ENCODE measurements around the gene ASB8. TPM values are rescaled to one million over a fixed set of nuclear protein-coding genes. Genes with fewer than 3 reads are reported as not detected.

The ASB8 gene
- polyA plus RNA-seq, 3 donors: 23.8 to 50.0 (median 38.4) TPM

DNA sequence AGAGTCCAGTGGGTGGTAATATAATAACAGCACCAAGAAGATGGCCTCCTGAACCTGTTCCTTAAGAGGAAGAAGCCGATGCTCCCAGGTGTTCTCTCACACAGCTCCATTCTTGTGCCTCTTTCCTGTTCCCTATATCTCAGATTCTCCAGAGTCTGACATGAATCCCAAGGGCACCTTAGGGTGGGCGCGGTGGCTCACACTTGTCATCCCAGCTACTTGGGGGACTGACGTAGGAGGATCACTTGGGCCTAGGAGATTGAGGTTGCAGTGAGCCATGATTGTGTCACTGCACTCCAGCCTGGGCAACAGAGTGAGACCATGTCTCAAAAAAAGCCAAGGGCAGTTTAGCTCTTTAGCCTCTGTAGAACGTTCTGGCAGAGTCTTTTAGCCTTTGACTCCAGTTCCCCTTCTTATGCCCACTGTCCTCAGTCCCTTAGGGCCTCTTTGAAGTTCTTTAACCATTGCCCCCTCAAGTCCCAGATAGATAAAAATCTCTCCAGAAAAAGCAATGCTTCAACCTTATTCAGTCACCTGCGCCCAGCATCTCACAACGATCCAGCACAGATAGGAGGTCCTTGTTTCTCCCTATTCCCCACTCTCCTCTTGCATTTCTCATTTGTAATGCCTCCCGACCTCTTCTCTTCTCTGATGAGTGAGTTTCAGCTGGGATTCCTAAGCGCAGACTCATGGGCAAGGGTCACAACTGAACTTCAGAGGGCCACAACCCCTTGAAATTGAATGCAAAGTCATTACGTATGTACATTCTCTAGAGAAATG, 30.8 kb upstream of the ASB8 start:
- 95% methylated on average over 6 of the region's 10 CpGs for WGBS (ENCODE audit: insufficient coverage)
- Histone ChIP-seq H2AFZ (ENCODE audit: insufficient read depth, low read depth, low read length, poor library complexity, severe bottlenecking) (no peak overlapping the region), H3K27ac (ENCODE audit: low read depth in 1 of 2, low read length in 2 of 2) (no peak overlapping the region), H3K27me3 (ENCODE audit: control insufficient read depth in 2 of 2, insufficient read depth in 2 of 2, low read length in 2 of 2) (peaks cover 23 to 32% of the 10 kb centered on the region in 2 donors), H3K9ac (ENCODE audit: insufficient read depth, low read length, poor library complexity, severe bottlenecking) (no peak overlapping the region), H3K4me2 (replicated peaks; ENCODE audit: extremely low read depth, low read length, poor library complexity, severe bottlenecking) (no peak overlapping the region), H3K9me3 (replicated peaks in 1 of 2; ENCODE audit: control insufficient read depth in 1 of 2, insufficient read depth in 1 of 2, low read length in 2 of 2) (peaks cover 0 to 4% of the 10 kb centered on the region in 2 donors), H3K4me3 (replicated peaks in 1 of 3; ENCODE audit: low read depth in 2 of 3, low read length in 3 of 3) (no peak overlapping the region), H4K20me1 (ENCODE audit: insufficient read depth, low read length) (no peaks in the 10 kb centered on the region), H3K4me1 (ENCODE audit: control insufficient read depth in 1 of 2, insufficient read depth in 2 of 2, low read length in 2 of 2) (peaks cover 9 to 13% of the 10 kb centered on the region in 2 donors), H3K36me3 (replicated peaks in 1 of 2; ENCODE audit: control insufficient read depth in 1 of 2, insufficient read depth in 2 of 2, low read length in 2 of 2) (no peaks in the 10 kb centered on the region), H3K79me2 (ENCODE audit: insufficient read depth, low read length) (no peaks in the 10 kb centered on the region)
- peaks cover 37 to 47% (median 43%) of the 10 kb centered on the region in 3 donors for H3K27me3 Mint-ChIP-seq (ENCODE audit: low read depth in 3 of 3)
- H3K9me3 Mint-ChIP-seq: peaks cover 0 to 11% (median 3%) of the 10 kb centered on the region in 7 donors
- TF ChIP-seq, protein P1, sequence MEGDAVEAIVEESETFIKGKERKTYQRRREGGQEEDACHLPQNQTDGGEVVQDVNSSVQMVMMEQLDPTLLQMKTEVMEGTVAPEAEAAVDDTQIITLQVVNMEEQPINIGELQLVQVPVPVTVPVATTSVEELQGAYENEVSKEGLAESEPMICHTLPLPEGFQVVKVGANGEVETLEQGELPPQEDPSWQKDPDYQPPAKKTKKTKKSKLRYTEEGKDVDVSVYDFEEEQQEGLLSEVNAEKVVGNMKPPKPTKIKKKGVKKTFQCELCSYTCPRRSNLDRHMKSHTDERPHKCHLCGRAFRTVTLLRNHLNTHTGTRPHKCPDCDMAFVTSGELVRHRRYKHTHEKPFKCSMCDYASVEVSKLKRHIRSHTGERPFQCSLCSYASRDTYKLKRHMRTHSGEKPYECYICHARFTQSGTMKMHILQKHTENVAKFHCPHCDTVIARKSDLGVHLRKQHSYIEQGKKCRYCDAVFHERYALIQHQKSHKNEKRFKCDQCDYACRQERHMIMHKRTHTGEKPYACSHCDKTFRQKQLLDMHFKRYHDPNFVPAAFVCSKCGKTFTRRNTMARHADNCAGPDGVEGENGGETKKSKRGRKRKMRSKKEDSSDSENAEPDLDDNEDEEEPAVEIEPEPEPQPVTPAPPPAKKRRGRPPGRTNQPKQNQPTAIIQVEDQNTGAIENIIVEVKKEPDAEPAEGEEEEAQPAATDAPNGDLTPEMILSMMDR (IDR thresholded peaks at IDR 0.05): no peak
- intact Hi-C loops (cut with micrococcal nuclease): no loop called here
- peak overlapping the region in 1 of 7 donors; percentile 61 for H3K27ac Mint-ChIP-seq
- peaks cover 2 to 6% of the 10 kb centered on the region in 2 donors for H3K36me3 Mint-ChIP-seq
- no peak overlapping the region for H3K4me3 Mint-ChIP-seq
- no peak for DNase-seq
- H3K4me1 Mint-ChIP-seq: peaks cover 9% of the 10 kb centered on the region

DNA sequence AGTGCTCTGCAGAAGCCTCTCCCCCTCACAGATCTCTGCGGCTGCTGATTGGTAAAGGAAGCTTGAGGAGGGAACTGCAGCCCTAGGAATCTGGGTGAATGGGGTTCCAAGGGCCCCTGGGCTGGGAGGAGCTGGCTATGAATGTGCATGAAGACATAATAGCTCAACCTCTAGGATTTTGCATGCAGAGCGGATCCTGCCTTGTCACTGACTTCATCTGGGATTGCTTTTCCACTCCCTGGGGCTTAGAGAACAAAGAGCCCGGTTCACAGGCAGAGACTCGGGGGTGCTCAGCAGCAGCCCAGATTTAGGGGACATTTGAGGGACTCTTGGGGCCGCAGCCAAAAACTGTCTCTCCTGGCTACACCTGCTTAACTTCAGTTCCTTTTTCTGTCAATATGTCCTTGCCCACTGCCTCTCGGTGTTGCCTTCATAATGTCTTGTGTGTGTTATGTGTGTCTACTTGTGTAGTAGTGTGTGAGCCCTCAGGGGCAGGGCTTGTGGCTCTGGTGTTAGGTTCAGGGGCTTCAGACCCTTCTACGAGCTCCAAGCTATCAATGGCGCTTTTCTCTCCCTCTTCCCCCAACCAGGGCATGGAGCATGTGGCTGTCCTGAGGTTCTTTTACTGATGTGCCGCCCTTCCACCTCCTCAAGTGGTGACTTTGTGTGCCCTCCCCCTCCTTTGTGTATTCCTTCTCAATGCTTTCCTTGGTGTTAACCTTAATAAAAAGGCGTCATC, 28.0 kb upstream of the ASB8 start:
- H3K9ac ChIP-seq (ENCODE audit: insufficient read depth, low read length, poor library complexity, severe bottlenecking): no peak overlapping the region
- Mint-ChIP-seq H3K27ac (no peak overlapping the region), H3K36me3 (peaks cover 2 to 6% of the 10 kb centered on the region in 2 donors), H3K4me3 (peak overlapping the region; percentile 43 to 97), H3K4me1 (peaks cover 18% of the 10 kb centered on the region), H3K27me3 (ENCODE audit: low read depth in 3 of 3) (peaks cover 55 to 70% (median 62%) of the 10 kb centered on the region in 3 donors), H3K9me3 (peaks cover 0 to 11% (median 4%) of the 10 kb centered on the region in 7 donors)
- TF ChIP-seq, protein P1 (IDR thresholded peaks at IDR 0.05): no peak
- no peaks in the 10 kb centered on the region for H3K79me2 ChIP-seq (ENCODE audit: insufficient read depth, low read length)
- no peak overlapping the region for H3K27ac ChIP-seq (ENCODE audit: low read depth in 1 of 2, low read length in 2 of 2)
- peaks cover 17 to 22% of the 10 kb centered on the region in 2 donors for H3K4me1 ChIP-seq (ENCODE audit: control insufficient read depth in 1 of 2, insufficient read depth in 2 of 2, low read length in 2 of 2)
- intact Hi-C loops (cut with micrococcal nuclease): no loop called here
- no peak overlapping the region for H2AFZ ChIP-seq (ENCODE audit: insufficient read depth, low read depth, low read length, poor library complexity, severe bottlenecking)
- WGBS (ENCODE audit: insufficient coverage): 94% methylated on average over 6 of the region's 10 CpGs
- peaks cover 41 to 53% of the 10 kb centered on the region in 2 donors for H3K27me3 ChIP-seq (ENCODE audit: control insufficient read depth in 2 of 2, insufficient read depth in 2 of 2, low read length in 2 of 2)
- H3K4me2 ChIP-seq (replicated peaks; ENCODE audit: extremely low read depth, low read length, poor library complexity, severe bottlenecking): no peak overlapping the region
- H4K20me1 ChIP-seq (ENCODE audit: insufficient read depth, low read length): no peaks in the 10 kb centered on the region
- no peak for DNase-seq
- H3K4me3 ChIP-seq (replicated peaks in 1 of 3; ENCODE audit: low read depth in 2 of 3, low read length in 3 of 3): no peak overlapping the region
- peaks cover 0 to 4% of the 10 kb centered on the region in 2 donors for H3K9me3 ChIP-seq (replicated peaks in 1 of 2; ENCODE audit: control insufficient read depth in 1 of 2, insufficient read depth in 1 of 2, low read length in 2 of 2)
- H3K36me3 ChIP-seq (replicated peaks in 1 of 2; ENCODE audit: control insufficient read depth in 1 of 2, insufficient read depth in 2 of 2, low read length in 2 of 2): no peaks in the 10 kb centered on the region

Measured in CD14-positive monocyte (primary cell).